Lung (tissue), 12 donors: ENCODE measurements around the gene GNG13. TPM values are rescaled to one million over a fixed set of nuclear protein-coding genes. Genes with fewer than 3 reads are reported as not detected.

ENCODE experiments used
- ATAC-seq: fragments of 200-7000 bp; cut with Tn5 transposase; one replicate; pipeline ENCODE4 v1.9.1; 2020; ENCODE audit warnings: moderate number of reproducible peaks; ENCODE audit not compliant: insufficient read depth, low FRiP score
- DNase-seq, 3 donors: peaks; one replicate each; pipeline ENCODE4 v3.0.0-alpha.2; 2013 to 2017
- H3K27ac ChIP-seq, 2 donors: one replicate each; pipeline ENCODE4 v1.5.1; 2013; ENCODE audit warnings: mild to moderate bottlenecking in 2 of 2, moderate library complexity in 2 of 2, control low read depth in 1 of 2, inconsistent platforms in 1 of 2, low read depth in 1 of 2, low read length in 1 of 2
- H3K27me3 ChIP-seq, 3 donors: one replicate each; pipeline ENCODE4 v1.5.1; 2013; ENCODE audit warnings: low read length in 2 of 3; ENCODE audit not compliant: control insufficient read depth in 3 of 3, insufficient read depth in 3 of 3
- H3K36me3 ChIP-seq, 4 donors: one replicate each; pipeline ENCODE4 v1.5.1; 2013; ENCODE audit warnings: low read length in 4 of 4, mild to moderate bottlenecking in 1 of 4, moderate library complexity in 1 of 4; ENCODE audit not compliant: control insufficient read depth in 4 of 4, insufficient read depth in 4 of 4
- H3K4me1 ChIP-seq, 5 donors: one replicate each; pipeline ENCODE4 v1.5.1; 2013; ENCODE audit warnings: low read length in 5 of 5, mild to moderate bottlenecking in 2 of 5, moderate library complexity in 1 of 5; ENCODE audit not compliant: control insufficient read depth in 5 of 5, insufficient read depth in 5 of 5
- H3K4me3 ChIP-seq: one replicate; pipeline ENCODE4 v1.5.1; 2013; ENCODE audit warnings: mild to moderate bottlenecking, control low read depth, moderate library complexity
- H3K9ac ChIP-seq, 2 donors: one replicate each; pipeline ENCODE4 v1.5.1; 2013; ENCODE audit warnings: low read length in 2 of 2, control low read depth in 1 of 2; ENCODE audit not compliant: insufficient read depth in 1 of 2
- H3K9me3 ChIP-seq, 4 donors: one replicate each; pipeline ENCODE4 v1.5.1; 2013; ENCODE audit warnings: low read length in 3 of 4, mild to moderate bottlenecking in 1 of 4, moderate library complexity in 1 of 4; ENCODE audit not compliant: control insufficient read depth in 4 of 4, insufficient read depth in 3 of 4
- WGBS, 2 donors: extraction: QIAGEN DNeasy Blood & Tissue Kit; methylation state at CpG; one replicate each; pipeline ENCODE4 v1.1.7; 2013; 5-methylcytosine and 5-hydroxymethylcytosine counted together
- polyA plus RNA-seq, 2 donors: library from polyadenylated mRNA; stranded (reverse); fragments of 200-250 nt; gene quantifications; one replicate each; pipeline ENCODE4 v1.2.1, GENCODE V29; 2013
- total RNA-seq, 2 donors: library from RNA; depleted of rRNA in 1 of 2; stranded (reverse); fragments of >200 nt in 1 of 2; gene quantifications; one replicate each; pipeline ENCODE4 v1.2.1, GENCODE V29; 2014 to 2021
- TF ChIP-seq, protein P1 (sequence below): IDR thresholded peaks from 2 replicates; pipeline ENCODE4 v1.5.1; 2012; ENCODE audit warnings: mild to moderate bottlenecking; ENCODE audit errors: control extremely low read depth, extremely low read depth
- donor health status: control.
- donor health status: control.
- donor health status: Bipolar disorder and iron deficiency.
- donor health status: healthy.
- donor health status: DM: yes; HTN: yes; CAD: no.

GNG13 gene
- total and polyA plus RNA-seq, 4 donors: not detected

- ATAC-seq (no peak), DNase-seq (no peak)
- no peak overlapping the region for H3K9ac ChIP-seq
- TF ChIP-seq, protein P1, sequence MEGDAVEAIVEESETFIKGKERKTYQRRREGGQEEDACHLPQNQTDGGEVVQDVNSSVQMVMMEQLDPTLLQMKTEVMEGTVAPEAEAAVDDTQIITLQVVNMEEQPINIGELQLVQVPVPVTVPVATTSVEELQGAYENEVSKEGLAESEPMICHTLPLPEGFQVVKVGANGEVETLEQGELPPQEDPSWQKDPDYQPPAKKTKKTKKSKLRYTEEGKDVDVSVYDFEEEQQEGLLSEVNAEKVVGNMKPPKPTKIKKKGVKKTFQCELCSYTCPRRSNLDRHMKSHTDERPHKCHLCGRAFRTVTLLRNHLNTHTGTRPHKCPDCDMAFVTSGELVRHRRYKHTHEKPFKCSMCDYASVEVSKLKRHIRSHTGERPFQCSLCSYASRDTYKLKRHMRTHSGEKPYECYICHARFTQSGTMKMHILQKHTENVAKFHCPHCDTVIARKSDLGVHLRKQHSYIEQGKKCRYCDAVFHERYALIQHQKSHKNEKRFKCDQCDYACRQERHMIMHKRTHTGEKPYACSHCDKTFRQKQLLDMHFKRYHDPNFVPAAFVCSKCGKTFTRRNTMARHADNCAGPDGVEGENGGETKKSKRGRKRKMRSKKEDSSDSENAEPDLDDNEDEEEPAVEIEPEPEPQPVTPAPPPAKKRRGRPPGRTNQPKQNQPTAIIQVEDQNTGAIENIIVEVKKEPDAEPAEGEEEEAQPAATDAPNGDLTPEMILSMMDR: no peak
- H3K4me1 ChIP-seq: peaks cover 0 to 5% (median 0%) of the 10 kb centered on the region in 5 donors
- no peak overlapping the region for H3K27ac ChIP-seq
- no peaks in the 10 kb centered on the region for H3K36me3 ChIP-seq
- H3K9me3 ChIP-seq: no peaks in the 10 kb centered on the region
- H3K4me3 ChIP-seq: no peak overlapping the region
- no peaks in the 10 kb centered on the region for H3K27me3 ChIP-seq
- 71 to 74% methylated on average over 31 to 35 of the region's 48 CpGs for WGBS, 2 donors
These were observed 33.5 kb downstream of the GNG13 start for GRCh38 chr16:766820-767640.

GRCh38 chr16:766008-766819 is 34.3 kb downstream of the GNG13 start:
- ATAC-seq (no peak), DNase-seq (no peak)
- 85 to 92% methylated on average over 27 to 29 of the region's 29 CpGs for WGBS, 2 donors
- H3K4me1 ChIP-seq: peaks cover 0 to 5% (median 0%) of the 10 kb centered on the region in 5 donors
- no peak overlapping the region for H3K27ac ChIP-seq
- H3K27me3 ChIP-seq: no peaks in the 10 kb centered on the region
- H3K4me3 ChIP-seq: no peak overlapping the region
- no peaks in the 10 kb centered on the region for H3K36me3 ChIP-seq
- H3K9me3 ChIP-seq: no peaks in the 10 kb centered on the region
- H3K9ac ChIP-seq: no peak overlapping the region
- TF ChIP-seq, protein P1: no peak

DNA sequence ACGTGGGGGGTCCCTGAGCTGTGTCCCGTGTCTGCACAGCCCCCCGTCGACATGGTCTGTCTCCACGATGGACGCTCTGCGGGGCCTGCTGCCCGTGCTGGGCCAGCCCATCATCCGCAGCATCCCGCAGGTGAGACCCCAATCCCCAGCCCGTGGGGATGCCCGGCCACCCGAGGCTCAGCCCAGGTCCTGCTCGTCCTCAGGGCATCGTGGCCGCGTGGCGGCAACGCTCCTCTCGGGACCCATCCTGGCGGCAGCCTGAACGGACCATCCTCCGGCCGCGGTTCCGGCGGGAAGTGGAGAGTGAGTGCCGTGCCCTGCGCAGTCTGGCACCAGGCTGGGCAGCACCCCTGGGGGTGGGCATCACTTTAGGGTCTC is 35.1 kb downstream of the GNG13 start:
- DNase-seq (no peak), ATAC-seq (no peak)

More for the DNA sequence above, 35.1 kb downstream of the GNG13 start:
- Histone ChIP-seq H3K36me3 (no peaks in the 10 kb centered on the region), H3K27ac (no peak overlapping the region), H3K9ac (no peak overlapping the region), H3K4me1 (peaks cover 0 to 5% (median 0%) of the 10 kb centered on the region in 5 donors), H3K27me3 (no peaks in the 10 kb centered on the region), H3K9me3 (no peaks in the 10 kb centered on the region), H3K4me3 (no peak overlapping the region)
- TF ChIP-seq, protein P1: no peak
- 91 to 95% methylated on average over 29 of the region's 29 CpGs for WGBS, 2 donors
